ENCODE measurements around the gene MMP1. TPM values are rescaled to one million over a fixed set of nuclear protein-coding genes. Genes with fewer than 3 reads are reported as not detected.

The MMP1 gene
- polyA plus RNA-seq, 1 donor (not counting 4 experiments of a cell fraction or from before 2014, with no cell fraction given) = 81.5 TPM

GRCh38 chr11:102831489-102832440, 33.8 kb upstream of the MMP1 start:
- no peak for FAIRE-seq

GRCh38 chr11:102831128-102831488, 33.1 kb upstream of the MMP1 start:
- H3K4me2 ChIP-seq (ENCODE audit: control insufficient read depth, extremely low read depth, insufficient read depth, low read depth, low read length) = no peak overlapping the region
- no peaks in the 10 kb centered on the region for H3K36me3 ChIP-seq (ENCODE audit: control insufficient read depth in 2 of 2, extremely low read depth in 1 of 2, insufficient read depth in 2 of 2, low read length in 2 of 2)
- FAIRE-seq (no peak), DNase-seq (ENCODE audit: low read depth, low spot score) (no peak)
- no peaks in the 10 kb centered on the region for H3K9me1 ChIP-seq (ENCODE audit: control insufficient read depth, extremely low read depth, insufficient read depth, low read length)
- no peak overlapping the region for H3K9ac ChIP-seq (ENCODE audit: control insufficient read depth, extremely low read depth, insufficient read depth, low read length)
- H2AFZ ChIP-seq (ENCODE audit: control insufficient read depth, low read length) = no peak overlapping the region
- no peaks in the 10 kb centered on the region for H3K27me3 ChIP-seq (ENCODE audit: control insufficient read depth, extremely low read depth, insufficient read depth, low read length)
- no peaks in the 10 kb centered on the region for H3K79me2 ChIP-seq (ENCODE audit: control insufficient read depth, insufficient read depth, low read length)
- no peak overlapping the region for H3K27ac ChIP-seq (ENCODE audit: control insufficient read depth, insufficient read depth, low read length)
- no peaks in the 10 kb centered on the region for H3K9me3 ChIP-seq (ENCODE audit: control insufficient read depth, low read depth, low read length)
- TF ChIP-seq CTCF (optimal IDR thresholded peaks at IDR 0.05 in 1 of 3, IDR thresholded peaks at IDR 0.05 in 1 of 3, conservative IDR thresholded peaks at IDR 0.05 in 1 of 3; ENCODE audit: extremely low read depth in 1 of 3, insufficient read depth in 2 of 3, low read length in 3 of 3) (no peak), EZH2 (IDR thresholded peaks at IDR 0.05; ENCODE audit: low read length) (no peak)
- H3K4me1 ChIP-seq (ENCODE audit: control insufficient read depth, extremely low read depth, insufficient read depth, low read length) = peaks cover 22% of the 10 kb centered on the region
- no peak overlapping the region for H3K4me3 ChIP-seq (ENCODE audit: control insufficient read depth in 2 of 3, extremely low read depth in 1 of 3, insufficient read depth in 2 of 3, low read depth in 1 of 3, low read length in 3 of 3)
- H4K20me1 ChIP-seq (ENCODE audit: control insufficient read depth, extremely low read depth, insufficient read depth, low read length) = no peaks in the 10 kb centered on the region
- dilution Hi-C loops (cut with MboI; ENCODE audit: extremely low pct_ligation_motif_present, low sequenced_read_pairs) = no loop called here

More at GRCh38 chr11:102831489-102832440, 33.8 kb upstream of the MMP1 start:
- dilution Hi-C loops (cut with MboI; ENCODE audit: extremely low pct_ligation_motif_present, low sequenced_read_pairs) = no loop called here
- Histone ChIP-seq H3K4me3 (ENCODE audit: control insufficient read depth in 2 of 3, extremely low read depth in 1 of 3, insufficient read depth in 2 of 3, low read depth in 1 of 3, low read length in 3 of 3) (no peak overlapping the region), H3K27ac (ENCODE audit: control insufficient read depth, insufficient read depth, low read length) (no peak overlapping the region), H3K36me3 (ENCODE audit: control insufficient read depth in 2 of 2, extremely low read depth in 1 of 2, insufficient read depth in 2 of 2, low read length in 2 of 2) (no peaks in the 10 kb centered on the region), H2AFZ (ENCODE audit: control insufficient read depth, low read length) (no peak overlapping the region), H3K4me2 (ENCODE audit: control insufficient read depth, extremely low read depth, insufficient read depth, low read depth, low read length) (no peak overlapping the region), H3K27me3 (ENCODE audit: control insufficient read depth, extremely low read depth, insufficient read depth, low read length) (no peaks in the 10 kb centered on the region), H3K79me2 (ENCODE audit: control insufficient read depth, insufficient read depth, low read length) (no peaks in the 10 kb centered on the region), H3K9me1 (ENCODE audit: control insufficient read depth, extremely low read depth, insufficient read depth, low read length) (no peaks in the 10 kb centered on the region), H4K20me1 (ENCODE audit: control insufficient read depth, extremely low read depth, insufficient read depth, low read length) (no peaks in the 10 kb centered on the region), H3K4me1 (ENCODE audit: control insufficient read depth, extremely low read depth, insufficient read depth, low read length) (peaks cover 29% of the 10 kb centered on the region), H3K9ac (ENCODE audit: control insufficient read depth, extremely low read depth, insufficient read depth, low read length) (no peak overlapping the region), H3K9me3 (ENCODE audit: control insufficient read depth, low read depth, low read length) (no peaks in the 10 kb centered on the region)
- TF ChIP-seq CTCF (optimal IDR thresholded peaks at IDR 0.05 in 1 of 3, IDR thresholded peaks at IDR 0.05 in 1 of 3, conservative IDR thresholded peaks at IDR 0.05 in 1 of 3; ENCODE audit: extremely low read depth in 1 of 3, insufficient read depth in 2 of 3, low read length in 3 of 3) = peak in 2 of 3 experiments; percentile 35 to 36
- TF ChIP-seq EZH2 (IDR thresholded peaks at IDR 0.05; ENCODE audit: low read length) = no peak
- no peak for DNase-seq (ENCODE audit: low read depth, low spot score)

Measured in keratinocyte (primary cell).